Measurements from ENCODE around the gene NPC1.
A peak's percentile ranks its signal among the peaks of the same experiment; 100 is the strongest.

The NPC1 gene

DNA sequence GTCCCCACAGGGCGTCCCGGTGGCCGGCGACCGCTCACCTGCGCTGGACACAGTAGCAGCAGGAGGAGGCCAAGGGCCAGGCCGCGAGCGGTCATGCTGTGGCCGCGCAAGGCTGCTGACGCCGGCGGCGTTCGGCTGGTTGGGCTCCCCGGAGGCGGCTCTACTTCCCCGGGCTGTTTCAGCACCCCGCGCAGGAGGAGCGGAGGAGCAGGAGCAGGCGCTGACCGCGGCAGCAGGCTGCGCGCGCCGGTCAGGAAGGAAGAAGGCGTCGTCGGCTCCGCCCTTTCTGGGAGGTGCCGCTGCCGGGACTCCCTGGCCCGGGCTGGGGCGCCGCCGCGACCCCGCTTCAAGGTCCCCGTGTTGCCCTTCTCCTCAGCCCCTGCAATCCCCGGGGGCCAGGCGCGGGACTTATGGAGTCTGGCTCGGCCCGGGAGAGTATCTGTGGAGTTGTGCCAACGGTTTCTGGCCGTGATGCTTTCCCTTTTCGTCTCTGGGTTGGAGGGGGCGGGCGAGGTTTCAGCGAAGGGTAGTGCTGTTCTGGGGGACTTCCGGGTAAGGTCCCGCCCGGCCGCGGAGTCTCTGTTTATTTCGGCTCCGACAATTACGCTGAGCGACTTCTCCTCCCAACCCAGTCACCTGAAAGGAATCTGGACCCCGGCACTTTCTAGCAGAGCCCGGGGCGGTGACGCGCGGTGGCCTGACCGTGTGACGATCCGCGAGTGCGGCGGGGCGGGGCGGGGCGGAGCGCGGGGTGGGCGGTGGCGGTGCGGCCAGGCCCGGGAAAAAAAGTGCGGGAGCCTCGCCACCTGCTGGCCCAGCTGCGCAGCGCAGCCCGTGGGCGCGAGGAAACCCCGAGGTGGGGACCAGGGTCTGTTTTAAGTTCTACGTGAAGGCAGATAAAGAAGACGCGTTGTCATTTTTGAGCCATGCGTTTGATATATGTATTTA lies at the start of gene NPC1:
NPC1 (minus strand) TSS at position 258 of the 948 bp plus-strand sequence; CDS start at position 95, 163 bp downstream.
- DNase-seq (ENCODE audit: low read depth), result peak; percentile 97
- H3K4me3 ChIP-seq (ENCODE audit: low read depth, low read length), result peak within 1 kb of the TSS; percentile 90
- TF ChIP-seq, protein P1, sequence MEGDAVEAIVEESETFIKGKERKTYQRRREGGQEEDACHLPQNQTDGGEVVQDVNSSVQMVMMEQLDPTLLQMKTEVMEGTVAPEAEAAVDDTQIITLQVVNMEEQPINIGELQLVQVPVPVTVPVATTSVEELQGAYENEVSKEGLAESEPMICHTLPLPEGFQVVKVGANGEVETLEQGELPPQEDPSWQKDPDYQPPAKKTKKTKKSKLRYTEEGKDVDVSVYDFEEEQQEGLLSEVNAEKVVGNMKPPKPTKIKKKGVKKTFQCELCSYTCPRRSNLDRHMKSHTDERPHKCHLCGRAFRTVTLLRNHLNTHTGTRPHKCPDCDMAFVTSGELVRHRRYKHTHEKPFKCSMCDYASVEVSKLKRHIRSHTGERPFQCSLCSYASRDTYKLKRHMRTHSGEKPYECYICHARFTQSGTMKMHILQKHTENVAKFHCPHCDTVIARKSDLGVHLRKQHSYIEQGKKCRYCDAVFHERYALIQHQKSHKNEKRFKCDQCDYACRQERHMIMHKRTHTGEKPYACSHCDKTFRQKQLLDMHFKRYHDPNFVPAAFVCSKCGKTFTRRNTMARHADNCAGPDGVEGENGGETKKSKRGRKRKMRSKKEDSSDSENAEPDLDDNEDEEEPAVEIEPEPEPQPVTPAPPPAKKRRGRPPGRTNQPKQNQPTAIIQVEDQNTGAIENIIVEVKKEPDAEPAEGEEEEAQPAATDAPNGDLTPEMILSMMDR (conservative IDR thresholded peaks at IDR 0.05; ENCODE audit: low read depth, low read length), result peak; percentile 82

DNA sequence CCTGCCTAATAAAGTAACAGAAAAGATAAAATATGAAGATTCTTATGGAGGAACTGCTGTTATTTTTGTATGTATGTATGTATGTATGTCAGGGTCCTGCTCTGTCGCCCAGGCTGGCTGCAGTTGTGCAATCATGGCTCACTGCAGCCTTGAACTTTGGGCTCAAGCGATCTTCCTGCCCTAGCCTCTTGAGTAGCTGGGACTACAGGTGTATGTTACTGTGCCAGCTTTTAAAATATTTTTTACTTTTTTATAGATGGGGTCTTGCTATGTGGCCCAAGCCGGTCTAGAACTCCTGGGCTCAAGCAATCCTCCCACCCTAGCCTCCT lies 49.7 kb upstream of the NPC1 start:
- H3K4me3 ChIP-seq (ENCODE audit: low read depth, low read length), result no peak overlapping the region
- TF ChIP-seq, protein P1 (conservative IDR thresholded peaks at IDR 0.05; ENCODE audit: low read depth, low read length), result no peak
- DNase-seq (ENCODE audit: low read depth), result no peak

DNA sequence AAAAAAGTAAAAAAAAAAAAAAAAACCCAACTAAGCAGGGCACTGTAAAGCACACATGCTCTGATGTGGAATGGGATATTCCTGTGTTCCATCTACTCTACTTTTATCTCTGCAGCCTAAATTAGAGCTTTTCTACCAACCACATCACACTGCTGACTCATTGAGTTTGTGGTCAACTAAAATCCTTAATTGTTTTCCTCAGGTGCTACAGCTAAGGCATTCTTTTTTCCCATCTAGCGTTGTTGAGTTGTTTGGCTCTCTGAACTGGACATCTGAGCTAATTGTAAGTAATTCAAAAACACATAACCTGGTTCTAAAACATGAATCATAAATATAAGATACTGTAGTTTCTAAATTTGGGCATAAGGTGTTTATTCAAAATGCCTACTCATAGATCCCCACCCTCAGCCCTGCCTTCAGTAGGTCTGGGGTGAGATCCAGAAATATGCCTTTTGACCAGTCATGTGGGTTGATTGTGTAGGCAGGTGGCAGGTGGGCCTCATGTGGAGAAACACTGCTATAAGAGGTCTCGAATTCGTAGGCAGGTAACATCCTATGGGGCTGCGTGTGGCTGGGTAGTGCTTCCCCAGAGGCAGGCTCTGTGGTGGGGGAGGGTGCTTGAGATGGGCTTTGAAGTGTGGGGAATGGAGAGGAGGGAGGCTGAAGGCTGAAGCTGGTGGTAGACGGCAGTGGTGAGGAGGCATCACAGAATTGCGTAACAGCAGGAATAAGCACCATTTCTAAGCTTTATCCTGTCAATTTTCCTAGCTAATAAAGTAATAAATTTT lies 49.2 kb upstream of the NPC1 start:
- no peak overlapping the region for H3K4me3 ChIP-seq (ENCODE audit: low read depth, low read length)
- TF ChIP-seq, protein P1 (conservative IDR thresholded peaks at IDR 0.05; ENCODE audit: low read depth, low read length), result no peak

DNA sequence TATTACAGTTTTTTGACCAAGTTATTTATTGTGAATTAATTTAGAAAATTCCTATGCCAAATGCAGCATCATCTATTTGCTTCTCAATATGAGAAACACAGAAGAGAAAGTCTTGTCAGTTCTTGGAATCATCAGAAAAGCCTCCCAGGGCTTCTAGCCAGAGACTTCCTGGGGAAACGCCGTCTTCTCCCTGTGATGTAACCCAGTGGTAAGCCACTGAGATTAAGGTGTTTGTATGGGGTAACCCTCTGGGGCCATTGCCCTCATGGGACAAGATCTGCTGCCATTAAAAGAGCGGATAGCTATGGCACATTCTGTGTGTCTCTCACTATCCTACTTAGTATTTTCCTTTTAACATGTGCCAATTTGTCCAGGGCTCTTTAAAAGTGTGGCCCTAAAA lies 48.4 kb upstream of the NPC1 start:
- TF ChIP-seq, protein P1 (conservative IDR thresholded peaks at IDR 0.05; ENCODE audit: low read depth, low read length), result no peak
- peak; percentile 20 for DNase-seq (ENCODE audit: low read depth)
- no peak overlapping the region for H3K4me3 ChIP-seq (ENCODE audit: low read depth, low read length)

More for the DNA sequence above, 49.2 kb upstream of the NPC1 start:
- no peak for DNase-seq (ENCODE audit: low read depth)

DNA sequence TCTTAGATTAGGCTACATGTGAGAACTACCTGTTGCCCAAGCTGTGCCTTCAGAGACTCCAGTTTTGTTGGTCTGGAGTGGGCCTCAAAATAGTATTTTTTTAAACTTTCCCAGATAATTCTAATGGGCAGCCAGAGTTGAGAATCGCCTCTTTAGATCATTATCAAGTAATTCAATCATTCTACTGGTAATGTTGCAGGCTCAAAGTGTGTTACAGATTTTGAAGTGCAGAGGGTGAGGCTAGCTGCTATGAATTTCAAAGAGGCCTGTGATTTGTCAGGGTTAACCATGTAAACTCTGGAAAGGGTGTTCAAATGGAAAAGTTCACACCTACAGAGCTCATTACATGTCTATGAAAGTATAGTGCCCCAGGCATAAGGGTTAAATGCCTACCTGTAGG lies 46.3 kb upstream of the NPC1 start:
- no peak overlapping the region for H3K4me3 ChIP-seq (ENCODE audit: low read depth, low read length)
- TF ChIP-seq, protein P1 (conservative IDR thresholded peaks at IDR 0.05; ENCODE audit: low read depth, low read length), result no peak
- DNase-seq (ENCODE audit: low read depth), result no peak

DNA sequence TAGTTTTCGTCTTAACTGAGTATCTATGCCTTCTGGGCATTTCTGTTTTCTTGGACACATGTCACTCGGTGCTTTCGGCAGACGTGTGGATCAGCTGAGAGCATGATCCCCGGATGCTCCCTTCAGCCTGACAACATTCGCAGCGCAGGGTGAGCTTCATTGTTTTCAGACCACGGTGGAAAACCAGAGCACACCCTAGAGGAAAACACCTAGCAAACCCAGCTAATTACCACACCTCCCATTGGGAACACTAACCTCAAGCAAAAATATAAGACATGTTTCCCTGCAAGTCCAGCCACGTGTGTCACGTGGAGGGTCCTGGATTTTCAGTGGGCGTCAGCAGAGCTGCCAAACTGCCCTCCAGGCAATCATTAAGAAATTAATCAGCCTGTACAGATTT lies 45.4 kb upstream of the NPC1 start:
- TF ChIP-seq, protein P1 (conservative IDR thresholded peaks at IDR 0.05; ENCODE audit: low read depth, low read length), result no peak
- H3K4me3 ChIP-seq (ENCODE audit: low read depth, low read length), result no peak overlapping the region
- no peak for DNase-seq (ENCODE audit: low read depth)

Measured in choroid plexus epithelial cell (primary cell).